HG02798 (cell line): ENCODE results near the gene ZNF750.

ENCODE experiments used
- ATAC-seq: cut with Tn5 transposase; IDR thresholded peaks from one replicate; pipeline ENCODE4 v1.9.1; 2021; ENCODE audit warnings: mild to moderate bottlenecking; ENCODE audit not compliant: unreplicated experiment, poor library complexity

Gene ZNF750

GRCh38 chr17:82873521-82873920 lies 33.7 kb upstream of the ZNF750 start:
- no peak for ATAC-seq

GRCh38 chr17:82872591-82873520 lies 33.0 kb upstream of the ZNF750 start:
- no peak for ATAC-seq

DNA sequence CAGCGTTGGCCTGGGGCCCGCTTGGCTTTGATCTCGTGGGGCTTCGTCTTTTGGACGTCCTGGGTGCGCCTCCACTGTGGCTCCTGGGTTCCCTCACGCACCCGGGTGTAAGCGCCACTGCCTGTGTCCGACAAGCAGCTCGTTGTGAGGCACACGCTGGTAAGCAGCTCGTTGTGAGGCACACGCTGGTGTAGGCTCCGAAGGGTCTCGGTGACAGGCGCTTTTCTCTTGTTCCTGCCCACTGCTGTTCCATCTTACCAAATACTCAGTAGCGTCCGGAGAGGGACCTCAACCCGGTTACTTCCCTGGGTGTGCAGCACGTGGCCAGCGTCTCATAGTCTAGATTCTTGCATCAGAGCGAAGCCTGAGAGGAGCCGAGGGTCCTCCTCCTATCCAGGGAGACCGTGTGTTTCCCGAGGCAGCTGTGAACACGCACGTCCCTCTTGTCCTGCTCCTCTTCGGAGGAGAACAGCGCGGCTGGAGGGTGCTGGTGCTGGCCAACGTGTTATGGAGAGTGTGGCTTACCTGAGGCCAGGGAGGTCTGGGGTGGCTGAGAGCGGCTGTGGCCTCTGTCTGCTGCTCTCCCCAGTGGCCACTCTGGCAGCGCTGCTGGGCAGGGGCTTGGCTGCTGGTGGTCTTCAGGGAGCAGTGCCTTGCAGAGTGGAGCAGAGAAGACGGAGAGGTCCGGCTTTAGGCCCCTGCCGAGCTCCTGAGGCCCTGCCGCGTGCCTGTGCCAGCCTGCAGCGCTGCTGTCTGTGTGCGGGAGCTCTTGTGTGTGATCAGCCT lies 32.1 kb upstream of the ZNF750 start:
- no peak for ATAC-seq

- ATAC-seq: peak; percentile 69
Measured at GRCh38 chr17:82871056-82871775, 31.4 kb upstream of the ZNF750 start.

DNA sequence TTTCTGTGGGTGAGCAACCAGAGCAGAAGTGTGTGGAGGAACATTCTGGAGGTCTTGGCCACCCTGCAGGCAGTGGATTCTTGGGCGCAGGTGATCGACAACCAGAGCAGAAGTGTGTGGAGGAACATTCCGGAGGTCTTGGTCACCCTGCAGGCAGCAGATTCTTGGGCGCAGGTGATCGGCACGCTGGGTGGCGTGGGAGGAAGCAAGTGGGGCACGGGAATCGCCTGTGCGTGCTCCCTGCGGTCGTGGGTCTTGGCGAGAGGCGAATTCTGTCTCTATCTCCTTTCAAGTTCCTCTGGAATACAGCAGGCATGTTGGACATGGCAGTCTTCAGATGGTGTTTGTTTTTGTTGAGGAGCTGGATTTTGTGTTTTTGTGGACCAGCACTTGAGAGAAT lies 30.7 kb upstream of the ZNF750 start:
- no peak for ATAC-seq

DNA sequence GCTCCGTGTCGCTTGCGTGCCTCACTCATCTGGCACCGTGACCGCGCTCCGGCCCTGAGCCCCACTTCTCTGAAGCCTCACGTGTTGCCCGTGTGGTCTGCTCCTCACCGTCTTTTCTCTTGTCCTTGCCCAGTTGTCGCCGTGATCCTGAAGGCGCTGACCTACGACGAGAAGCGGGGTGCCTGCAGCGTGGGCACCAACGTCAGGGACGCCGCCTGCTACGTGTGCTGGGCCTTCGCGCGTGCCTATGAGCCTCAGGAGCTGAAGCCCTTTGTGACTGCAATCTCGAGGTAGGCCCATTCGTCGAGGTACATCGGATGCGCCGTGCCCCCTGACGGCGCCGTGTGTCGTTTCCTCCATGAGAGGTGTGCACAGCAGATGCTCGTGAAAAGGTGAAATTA lies 30.3 kb upstream of the ZNF750 start:
- no peak for ATAC-seq

DNA sequence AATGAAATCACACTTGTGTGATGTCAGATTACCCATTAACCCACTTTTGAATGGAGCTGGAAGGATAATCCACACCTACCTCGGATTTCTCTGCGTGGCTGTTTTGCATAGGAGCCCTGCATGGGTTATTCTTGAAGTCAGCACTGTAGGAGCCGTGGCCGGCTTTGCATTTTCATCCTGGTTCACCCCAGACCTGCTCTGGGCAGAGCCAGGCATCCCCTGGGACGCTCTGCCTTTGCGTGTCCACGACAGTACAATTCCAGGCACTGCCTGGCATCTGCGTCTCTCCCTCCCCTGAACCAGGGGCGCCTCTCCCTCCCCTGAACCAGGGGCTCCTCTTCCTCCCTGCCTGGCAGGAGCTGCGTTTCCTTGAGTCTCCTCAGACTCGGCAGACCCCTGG lies 29.7 kb upstream of the ZNF750 start:
- no peak for ATAC-seq

DNA sequence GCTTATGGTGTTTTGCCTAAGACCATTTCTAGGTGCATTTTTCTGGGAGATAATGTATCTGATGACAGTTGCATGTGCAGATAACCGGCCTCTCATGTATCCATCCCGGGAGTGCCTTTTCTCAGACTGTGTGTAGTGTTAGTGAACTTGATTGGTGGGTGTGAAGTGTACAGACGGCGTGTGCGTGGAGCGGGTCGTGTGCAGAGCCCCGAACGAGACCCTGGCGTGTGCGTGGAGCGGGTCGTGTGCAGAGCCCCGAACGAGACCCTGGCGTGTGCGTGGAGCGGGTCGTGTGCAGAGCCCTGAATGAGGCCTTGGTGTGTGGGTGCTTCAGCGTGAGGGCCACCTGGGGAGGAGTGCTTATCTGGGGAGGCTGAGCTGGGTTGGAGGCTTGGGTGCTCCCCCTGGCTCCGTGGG lies 28.9 kb upstream of the ZNF750 start:
- ATAC-seq: no peak

DNA sequence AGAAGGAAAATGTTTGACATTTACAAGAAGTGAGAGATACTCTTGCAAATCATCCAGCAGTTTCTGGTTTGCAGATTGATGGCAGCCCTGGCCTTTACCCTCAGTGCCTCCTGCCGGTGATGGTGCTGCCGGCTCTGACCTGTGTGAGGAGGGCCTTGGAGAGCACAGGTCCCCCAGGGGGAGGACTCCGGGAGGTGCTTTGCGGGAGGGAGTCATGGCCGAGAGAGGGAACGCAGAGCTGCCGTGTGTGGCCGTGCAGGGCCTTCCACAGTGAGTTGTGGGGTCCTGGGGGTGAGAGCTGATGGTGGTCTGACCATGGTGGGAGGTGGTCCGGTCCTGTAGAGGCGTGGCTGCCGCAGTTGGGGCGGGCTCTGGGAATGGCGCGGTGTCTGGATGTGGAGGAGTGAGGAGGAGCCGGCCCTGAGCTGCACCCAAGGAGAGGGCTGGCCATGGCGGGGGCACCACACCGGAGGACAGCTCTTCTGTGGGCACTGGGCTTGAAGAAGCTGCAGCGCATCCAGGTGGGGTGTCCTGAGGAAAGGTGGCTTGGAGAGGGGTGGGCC lies 28.0 kb upstream of the ZNF750 start:
- ATAC-seq: no peak

GRCh38 chr17:82866590-82867191 lies 26.9 kb upstream of the ZNF750 start:
- ATAC-seq: no peak

- no peak for ATAC-seq
Measured at GRCh38 chr17:82865774-82866395, 26.1 kb upstream of the ZNF750 start.

GRCh38 chr17:82865274-82865673 lies 25.5 kb upstream of the ZNF750 start:
- no peak for ATAC-seq

GRCh38 chr17:82864713-82865248 lies 25.0 kb upstream of the ZNF750 start:
- no peak for ATAC-seq

DNA sequence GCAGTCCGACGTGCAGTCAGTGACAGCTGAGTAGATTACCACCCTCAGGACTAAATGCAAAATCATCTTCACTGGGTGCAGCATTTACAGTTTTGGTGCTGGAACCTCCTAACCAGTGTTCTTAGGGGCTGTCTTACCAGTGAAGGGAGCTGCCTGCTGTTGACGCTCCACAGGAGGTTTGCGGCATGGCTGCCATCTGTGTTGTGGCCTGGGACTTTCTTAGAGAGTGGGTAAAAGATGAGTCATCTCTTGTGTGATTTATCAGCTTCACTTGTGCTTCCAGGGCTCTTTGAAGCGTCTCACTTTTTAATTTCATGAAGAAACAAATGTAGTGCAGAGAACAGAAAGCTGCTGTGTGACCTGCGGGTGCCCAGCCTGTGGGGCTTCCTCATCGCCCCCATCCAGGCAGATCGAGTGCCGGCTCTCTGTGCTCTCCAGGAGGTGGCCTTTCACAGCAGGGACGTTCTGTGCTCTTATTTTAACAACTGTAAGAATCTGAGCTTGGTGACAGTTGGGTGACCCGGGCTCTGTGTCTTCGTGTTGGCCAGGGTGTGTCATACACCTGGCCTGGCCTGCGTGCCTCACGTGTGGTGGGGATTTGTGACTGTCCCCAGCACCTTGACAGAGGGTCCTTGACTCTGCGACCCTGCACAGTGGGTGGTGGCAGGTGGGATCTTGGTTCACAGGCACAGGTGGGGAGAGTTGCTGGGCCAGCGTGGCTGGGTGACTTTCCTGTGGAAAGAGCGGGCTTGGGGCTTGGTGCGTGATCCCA lies 24.3 kb upstream of the ZNF750 start:
- ATAC-seq: peak; percentile 84

GRCh38 chr17:82863383-82863940 lies 23.6 kb upstream of the ZNF750 start:
- no peak for ATAC-seq

DNA sequence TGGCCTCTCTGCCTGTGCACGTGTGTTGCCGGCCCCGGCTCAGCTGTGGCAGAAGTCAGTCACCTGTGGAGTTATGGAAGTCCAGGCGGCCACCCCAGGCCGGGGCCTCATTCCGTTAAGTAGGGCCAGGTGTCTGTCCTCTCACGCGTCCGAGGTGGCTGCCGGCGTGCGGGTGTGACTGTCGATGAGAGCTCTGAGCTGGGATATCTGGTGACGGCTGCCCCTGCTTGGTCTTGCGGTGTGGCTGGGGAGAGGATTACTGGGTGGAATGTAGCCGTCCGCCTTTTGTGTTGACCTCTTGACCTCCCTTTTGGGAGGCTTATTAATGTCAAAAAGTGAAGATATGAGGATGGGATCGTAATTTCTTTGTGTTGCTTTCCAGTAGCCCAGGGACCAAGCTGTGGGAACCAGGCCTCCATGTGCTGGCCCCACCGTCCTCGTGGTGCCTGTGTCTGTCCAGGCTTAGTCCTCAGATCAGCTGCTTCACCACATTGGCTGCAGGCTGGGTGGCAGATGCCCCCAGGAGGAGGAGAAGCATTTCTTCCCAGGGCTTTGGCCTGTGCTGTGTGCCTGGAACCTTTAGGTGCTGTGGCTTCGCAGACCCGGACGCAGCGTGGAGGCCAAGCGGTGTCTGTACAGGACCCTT lies 23.0 kb upstream of the ZNF750 start:
- no peak for ATAC-seq

DNA sequence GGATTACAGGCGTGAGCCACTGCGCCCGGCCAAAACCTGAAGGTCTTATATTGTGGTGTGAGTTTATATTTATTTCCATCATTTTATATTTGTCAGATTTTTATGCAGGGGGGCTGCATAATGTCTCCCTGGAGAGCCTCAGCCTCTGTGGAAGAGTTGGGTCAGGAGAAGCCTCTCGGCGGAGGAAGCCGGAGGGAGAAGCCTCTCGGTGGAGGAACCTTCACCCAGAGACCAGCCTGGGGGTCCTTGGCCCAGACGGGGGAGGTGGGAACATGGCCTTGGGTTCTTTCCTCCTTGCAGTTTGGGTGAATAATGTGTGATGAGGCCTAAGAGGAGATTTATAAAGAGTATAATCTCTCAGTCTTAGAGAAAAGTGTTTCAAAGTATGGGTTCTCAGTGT lies 22.4 kb upstream of the ZNF750 start:
- no peak for ATAC-seq

DNA sequence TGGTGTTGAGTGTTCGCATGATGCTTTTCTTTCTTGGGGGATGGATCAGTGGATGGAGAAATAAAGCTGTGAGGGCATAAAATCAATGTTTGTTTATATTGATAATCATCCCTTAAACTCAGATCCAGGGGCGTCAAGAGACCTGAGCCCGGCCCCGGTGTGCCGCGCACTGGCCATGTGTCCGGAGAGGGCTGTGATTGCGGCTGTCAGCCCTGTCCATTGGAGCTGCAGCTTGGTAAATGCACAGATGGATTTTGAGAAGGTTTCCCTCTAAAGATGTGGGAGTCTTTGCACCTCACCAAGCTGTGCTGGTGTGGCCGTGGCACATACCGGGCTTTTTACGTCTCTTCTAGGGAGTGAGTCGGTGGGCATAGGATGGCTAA lies 21.6 kb upstream of the ZNF750 start:
- no peak for ATAC-seq
